Measurements from ENCODE around the gene NT5DC1.

DNA sequence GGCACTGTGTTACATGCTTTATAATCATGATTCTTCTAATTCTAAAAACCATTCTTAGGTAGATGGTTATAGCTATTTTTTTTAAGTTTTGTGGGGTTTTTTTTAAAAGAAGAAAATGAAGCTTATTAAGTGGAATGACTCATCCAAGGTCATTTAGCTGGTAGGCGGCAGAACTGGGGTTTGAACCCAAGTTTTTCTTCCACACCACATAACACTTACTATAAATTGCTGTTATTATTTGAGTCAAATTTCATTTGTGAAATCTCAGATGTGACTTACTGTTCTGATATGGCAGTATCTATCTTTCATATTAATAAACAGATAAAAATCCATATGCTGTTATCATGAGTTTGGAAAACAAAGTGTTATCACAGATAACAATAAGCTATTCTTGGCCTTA, 35.7 kb downstream of the NT5DC1 start:
- TF ChIP-seq, protein P1, sequence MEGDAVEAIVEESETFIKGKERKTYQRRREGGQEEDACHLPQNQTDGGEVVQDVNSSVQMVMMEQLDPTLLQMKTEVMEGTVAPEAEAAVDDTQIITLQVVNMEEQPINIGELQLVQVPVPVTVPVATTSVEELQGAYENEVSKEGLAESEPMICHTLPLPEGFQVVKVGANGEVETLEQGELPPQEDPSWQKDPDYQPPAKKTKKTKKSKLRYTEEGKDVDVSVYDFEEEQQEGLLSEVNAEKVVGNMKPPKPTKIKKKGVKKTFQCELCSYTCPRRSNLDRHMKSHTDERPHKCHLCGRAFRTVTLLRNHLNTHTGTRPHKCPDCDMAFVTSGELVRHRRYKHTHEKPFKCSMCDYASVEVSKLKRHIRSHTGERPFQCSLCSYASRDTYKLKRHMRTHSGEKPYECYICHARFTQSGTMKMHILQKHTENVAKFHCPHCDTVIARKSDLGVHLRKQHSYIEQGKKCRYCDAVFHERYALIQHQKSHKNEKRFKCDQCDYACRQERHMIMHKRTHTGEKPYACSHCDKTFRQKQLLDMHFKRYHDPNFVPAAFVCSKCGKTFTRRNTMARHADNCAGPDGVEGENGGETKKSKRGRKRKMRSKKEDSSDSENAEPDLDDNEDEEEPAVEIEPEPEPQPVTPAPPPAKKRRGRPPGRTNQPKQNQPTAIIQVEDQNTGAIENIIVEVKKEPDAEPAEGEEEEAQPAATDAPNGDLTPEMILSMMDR (IDR thresholded peaks at IDR 0.05 in 2 of 3, conservative IDR thresholded peaks at IDR 0.05 in 1 of 3; ENCODE audit: control insufficient read depth in 2 of 3, extremely low read depth in 1 of 3, insufficient read depth in 1 of 3, low read depth in 3 of 3, low read length in 3 of 3): no peak
- TF ChIP-seq NR2C1 (IDR thresholded peaks at IDR 0.05): no peak
- no peak for TF ChIP-seq MXI1 (IDR thresholded peaks at IDR 0.05; ENCODE audit: low read depth, low read length)
- no peak for TF ChIP-seq FOXM1 (IDR thresholded peaks at IDR 0.05; ENCODE audit: low read depth, low read length)
- TF ChIP-seq, protein P2, sequence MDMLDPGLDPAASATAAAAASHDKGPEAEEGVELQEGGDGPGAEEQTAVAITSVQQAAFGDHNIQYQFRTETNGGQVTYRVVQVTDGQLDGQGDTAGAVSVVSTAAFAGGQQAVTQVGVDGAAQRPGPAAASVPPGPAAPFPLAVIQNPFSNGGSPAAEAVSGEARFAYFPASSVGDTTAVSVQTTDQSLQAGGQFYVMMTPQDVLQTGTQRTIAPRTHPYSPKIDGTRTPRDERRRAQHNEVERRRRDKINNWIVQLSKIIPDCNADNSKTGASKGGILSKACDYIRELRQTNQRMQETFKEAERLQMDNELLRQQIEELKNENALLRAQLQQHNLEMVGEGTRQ (IDR thresholded peaks at IDR 0.05; ENCODE audit: borderline replicate concordance, low read depth, low read length): no peak
- TF ChIP-seq, protein P3, sequence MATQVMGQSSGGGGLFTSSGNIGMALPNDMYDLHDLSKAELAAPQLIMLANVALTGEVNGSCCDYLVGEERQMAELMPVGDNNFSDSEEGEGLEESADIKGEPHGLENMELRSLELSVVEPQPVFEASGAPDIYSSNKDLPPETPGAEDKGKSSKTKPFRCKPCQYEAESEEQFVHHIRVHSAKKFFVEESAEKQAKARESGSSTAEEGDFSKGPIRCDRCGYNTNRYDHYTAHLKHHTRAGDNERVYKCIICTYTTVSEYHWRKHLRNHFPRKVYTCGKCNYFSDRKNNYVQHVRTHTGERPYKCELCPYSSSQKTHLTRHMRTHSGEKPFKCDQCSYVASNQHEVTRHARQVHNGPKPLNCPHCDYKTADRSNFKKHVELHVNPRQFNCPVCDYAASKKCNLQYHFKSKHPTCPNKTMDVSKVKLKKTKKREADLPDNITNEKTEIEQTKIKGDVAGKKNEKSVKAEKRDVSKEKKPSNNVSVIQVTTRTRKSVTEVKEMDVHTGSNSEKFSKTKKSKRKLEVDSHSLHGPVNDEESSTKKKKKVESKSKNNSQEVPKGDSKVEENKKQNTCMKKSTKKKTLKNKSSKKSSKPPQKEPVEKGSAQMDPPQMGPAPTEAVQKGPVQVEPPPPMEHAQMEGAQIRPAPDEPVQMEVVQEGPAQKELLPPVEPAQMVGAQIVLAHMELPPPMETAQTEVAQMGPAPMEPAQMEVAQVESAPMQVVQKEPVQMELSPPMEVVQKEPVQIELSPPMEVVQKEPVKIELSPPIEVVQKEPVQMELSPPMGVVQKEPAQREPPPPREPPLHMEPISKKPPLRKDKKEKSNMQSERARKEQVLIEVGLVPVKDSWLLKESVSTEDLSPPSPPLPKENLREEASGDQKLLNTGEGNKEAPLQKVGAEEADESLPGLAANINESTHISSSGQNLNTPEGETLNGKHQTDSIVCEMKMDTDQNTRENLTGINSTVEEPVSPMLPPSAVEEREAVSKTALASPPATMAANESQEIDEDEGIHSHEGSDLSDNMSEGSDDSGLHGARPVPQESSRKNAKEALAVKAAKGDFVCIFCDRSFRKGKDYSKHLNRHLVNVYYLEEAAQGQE (IDR thresholded peaks at IDR 0.05; ENCODE audit: low read depth, low read length): no peak
- no peak for TF ChIP-seq BRCA1 (IDR thresholded peaks at IDR 0.05; ENCODE audit: low read depth, low read length)
- TF ChIP-seq, protein P4, sequence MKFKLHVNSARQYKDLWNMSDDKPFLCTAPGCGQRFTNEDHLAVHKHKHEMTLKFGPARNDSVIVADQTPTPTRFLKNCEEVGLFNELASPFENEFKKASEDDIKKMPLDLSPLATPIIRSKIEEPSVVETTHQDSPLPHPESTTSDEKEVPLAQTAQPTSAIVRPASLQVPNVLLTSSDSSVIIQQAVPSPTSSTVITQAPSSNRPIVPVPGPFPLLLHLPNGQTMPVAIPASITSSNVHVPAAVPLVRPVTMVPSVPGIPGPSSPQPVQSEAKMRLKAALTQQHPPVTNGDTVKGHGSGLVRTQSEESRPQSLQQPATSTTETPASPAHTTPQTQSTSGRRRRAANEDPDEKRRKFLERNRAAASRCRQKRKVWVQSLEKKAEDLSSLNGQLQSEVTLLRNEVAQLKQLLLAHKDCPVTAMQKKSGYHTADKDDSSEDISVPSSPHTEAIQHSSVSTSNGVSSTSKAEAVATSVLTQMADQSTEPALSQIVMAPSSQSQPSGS (IDR thresholded peaks at IDR 0.05; ENCODE audit: low read length): no peak
- TF ChIP-seq EP300 (IDR thresholded peaks at IDR 0.05; ENCODE audit: borderline replicate concordance in 1 of 2, control insufficient read depth in 1 of 2, low read depth in 2 of 2, low read length in 2 of 2): no peak
- TF ChIP-seq ZNF207 (IDR thresholded peaks at IDR 0.05; ENCODE audit: borderline replicate concordance): no peak
- no peak for TF ChIP-seq POLR2AphosphoS2 (IDR thresholded peaks at IDR 0.05; ENCODE audit: low read depth, low read length)
- no peak for TF ChIP-seq SIN3A (IDR thresholded peaks at IDR 0.05; ENCODE audit: low read depth, low read length)
- TF ChIP-seq GABPA (IDR thresholded peaks at IDR 0.05; ENCODE audit: low read depth): no peak

Data from GM12878 (cell line).